HCT116 (cell line): ENCODE results near the gene HESX1. TPM values are rescaled to one million over a fixed set of nuclear protein-coding genes. Genes with fewer than 3 reads are reported as not detected.

ENCODE experiments used
- ATAC-seq: fragments of 200-7000 bp; cut with Tn5 transposase; 2 replicates; pipeline ENCODE4 v1.9.1; 2020; ENCODE audit warnings: mild to moderate bottlenecking, moderate library complexity
- BruUV-seq: library from RNA; stranded (reverse); fragments of 400-500 nt; replicated peaks from 2 replicates; lab custom pipeline; 2021; lab: Mats Ljungman, UMichigan
- CTCF ChIA-PET: fragments of 300-600 bp; sonication (Branson Sonifier 250); formaldehyde crosslinking; loops from one replicate; lab custom pipeline; 2021; ENCODE audit warnings: antibody characterized with exemption; lab: Charles Lee
- POLR2A ChIA-PET: fragments of 300-600, 350-600 bp; sonication (Branson Sonifier 250); formaldehyde crosslinking; loops from one replicate; lab custom pipeline; 2021; ENCODE audit warnings: antibody characterized with exemption; lab: Charles Lee
- RAD21 ChIA-PET, 2 experiments: fragments of 300-600 bp; sonication (Branson Sonifier 250); formaldehyde crosslinking; loops; one replicate each; lab custom pipeline; 2023; ENCODE audit warnings: low total read pairs in 2 of 2; ENCODE audit not compliant: uncharacterized antibody in 2 of 2, unreplicated experiment in 2 of 2, low non-redundant PET in 1 of 2; lab: Charles Lee
- DNase-seq: peaks from one replicate; pipeline ENCODE4 v3.0.0-alpha.2; 2010; ENCODE audit warnings: low read depth, low spot score
- H2AFZ ChIP-seq: fragments of 200-600 bp; shearing (Covaris generic), sonication (generic); 2 replicates; pipeline ENCODE4 v1.6.1; 2017; ENCODE audit warnings: low read depth, mixed run types, mixed read lengths, antibody characterized with exemption, low read length; ENCODE audit not compliant: poor library complexity, severe bottlenecking
- H3K27ac ChIP-seq: 2 replicates; pipeline ENCODE4 v1.5.1; 2012; ENCODE audit warnings: low read depth, low read length
- H3K27me3 ChIP-seq: fragments of 200-600 bp; sonication (generic); 2 replicates; pipeline ENCODE4 v1.6.1; 2016; ENCODE audit warnings: mixed run types, low read length, mixed read lengths; ENCODE audit not compliant: insufficient read depth
- H3K36me3 ChIP-seq, 2 experiments: fragments of 200-500 bp in 1 of 2; fragments of 200-600 bp in 1 of 2; sonication (Bioruptor generic) in 1 of 2; sonication (generic) in 1 of 2; 2 replicates each; pipeline versions ENCODE4 v1.5.1 to v1.6.1; 2014 to 2016; ENCODE audit warnings: low read length in 2 of 2, inconsistent platforms in 1 of 2, mixed read lengths in 1 of 2, mixed run types in 1 of 2; ENCODE audit not compliant: insufficient read depth in 2 of 2, control insufficient read depth in 1 of 2
- H3K4me1 ChIP-seq, 2 experiments: fragments of 200-600 bp in 1 of 2; sonication (generic) in 1 of 2; 2 replicates each; pipeline versions ENCODE4 v1.5.1 to v1.6.1; 2012 to 2017; ENCODE audit warnings: low read length in 2 of 2, inconsistent platforms in 1 of 2, mild to moderate bottlenecking in 1 of 2, mixed read lengths in 1 of 2, mixed run types in 1 of 2, moderate library complexity in 1 of 2; ENCODE audit not compliant: insufficient read depth in 2 of 2, control insufficient read depth in 1 of 2
- H3K4me2 ChIP-seq: fragments of 200-600 bp; sonication (generic); 2 replicates; pipeline ENCODE4 v1.6.1; 2017; ENCODE audit warnings: mixed run types, low read length, mixed read lengths
- H3K4me3 ChIP-seq, 2 experiments: fragments of 200-600 bp in 1 of 2; sonication (generic) in 1 of 2; replicated peaks in 1 of 2; 2 replicates each; pipeline ENCODE4 v1.5.1; 2011 to 2016; ENCODE audit warnings: low read length in 2 of 2, control low read depth in 1 of 2, low read depth in 1 of 2, mild to moderate bottlenecking in 1 of 2, mixed read lengths in 1 of 2, mixed run types in 1 of 2
- H3K79me2 ChIP-seq: fragments of 200-600 bp; sonication (generic); 2 replicates; pipeline ENCODE4 v1.6.1; 2017; ENCODE audit warnings: mild to moderate bottlenecking, mixed run types, low read length, moderate library complexity, mixed read lengths; ENCODE audit not compliant: insufficient read depth
- H3K9ac ChIP-seq: fragments of 200-600 bp; sonication (generic); 2 replicates; pipeline ENCODE4 v1.6.1; 2016; ENCODE audit warnings: low read length, mixed read lengths
- H3K9me2 ChIP-seq: fragments of 200-600 bp; sonication (generic), shearing (Covaris generic); 2 replicates; pipeline ENCODE4 v1.6.1; 2017; ENCODE audit warnings: mixed run types, mild to moderate bottlenecking, moderate library complexity; ENCODE audit not compliant: insufficient read depth
- H3K9me3 ChIP-seq, 2 experiments: fragments of 200-500 bp in 1 of 2; fragments of 200-600 bp in 1 of 2; sonication (Bioruptor generic) in 1 of 2; sonication (generic) in 1 of 2; 2 replicates each; pipeline ENCODE4 v1.6.1; 2014 to 2017; ENCODE audit warnings: low read length in 2 of 2, mixed read lengths in 2 of 2, inconsistent platforms in 1 of 2, low read depth in 1 of 2, mild to moderate bottlenecking in 1 of 2, mixed run types in 1 of 2, moderate library complexity in 1 of 2; ENCODE audit not compliant: control insufficient read depth in 1 of 2, insufficient read depth in 1 of 2
- H4K20me1 ChIP-seq: fragments of 200-600 bp; sonication (generic), shearing (Covaris generic); 2 replicates; pipeline ENCODE4 v1.6.1; 2017; ENCODE audit warnings: mixed run types, mild to moderate bottlenecking, moderate library complexity; ENCODE audit not compliant: insufficient read depth
- EZH2 ChIP-seq: fragments of 200-600 bp; sonication (generic); IDR thresholded peaks from 2 replicates; pipeline ENCODE4 v1.6.1; 2017; ENCODE audit warnings: antibody characterized with exemption, mixed run types
- POLR2AphosphoS5 ChIP-seq: IDR thresholded peaks from 2 replicates; pipeline ENCODE4 v1.6.1; 2011; ENCODE audit warnings: mild to moderate bottlenecking, low read depth, low read length, moderate library complexity
- intact Hi-C: fragments of 100-400 bp; cut with micrococcal nuclease; formaldehyde crosslinking; loops from 2 replicates; pipeline ENCODE4 v1.10.0; 2022
- total RNA-seq: library from RNA; stranded (reverse); gene quantifications from one replicate; pipeline ENCODE4 v1.2.1, GENCODE V29; 2021; ENCODE audit not compliant: unreplicated experiment
- TF ChIP-seq, protein P1 (sequence below): IDR thresholded peaks from 2 replicates; pipeline ENCODE4 v1.6.1; 2012; ENCODE audit warnings: low read depth
- TF ChIP-seq, protein P2 (sequence below), 3 experiments: fragments of 200-600 bp in 1 of 3; sonication (generic) in 1 of 3; IDR thresholded peaks in 2 of 3; conservative IDR thresholded peaks in 1 of 3; 2 replicates each; pipeline ENCODE4 v1.5.1; 2012 to 2017; ENCODE audit warnings: low read depth in 2 of 3, low read length in 2 of 3, antibody characterized with exemption in 1 of 3, borderline replicate concordance in 1 of 3, control low read depth in 1 of 3, mild to moderate bottlenecking in 1 of 3, mixed read lengths in 1 of 3, mixed run types in 1 of 3, moderate library complexity in 1 of 3; ENCODE audit not compliant: insufficient read depth in 1 of 3

The HESX1 gene
- total RNA-seq, 1 experiment from 2014 or later: 2.1 TPM

DNA sequence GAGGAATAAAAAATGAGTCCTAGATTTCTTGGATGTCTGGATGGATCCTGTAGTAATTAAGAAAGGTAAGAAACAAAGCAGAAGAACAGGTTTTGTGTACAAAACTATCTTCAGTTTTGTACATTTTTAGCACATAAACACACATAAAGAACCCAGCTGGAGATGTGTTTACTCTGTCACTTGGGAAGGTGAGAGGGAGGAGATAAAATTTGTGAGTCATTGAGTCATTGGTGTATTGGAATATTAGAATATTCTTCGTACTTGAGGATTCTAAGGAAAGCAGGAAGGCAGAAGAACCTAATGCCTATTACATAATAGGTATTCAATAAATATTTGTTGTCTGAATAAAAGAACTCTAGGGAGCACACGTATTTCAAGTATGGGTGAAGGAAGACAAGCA is 45.2 kb upstream of the HESX1 start:
- no peaks in the 10 kb centered on the region for H3K9me2 ChIP-seq
- POLR2A ChIA-PET: no interaction called here
- H3K4me3 ChIP-seq: no peak overlapping the region
- H3K9ac ChIP-seq: no peak overlapping the region
- intact Hi-C loops: no loop called here
- no peaks in the 10 kb centered on the region for H3K79me2 ChIP-seq
- no peaks in the 10 kb centered on the region for H3K27me3 ChIP-seq
- RAD21 ChIA-PET: no interaction called here
- CTCF ChIA-PET: no interaction called here
- no peaks in the 10 kb centered on the region for H3K4me1 ChIP-seq
- H4K20me1 ChIP-seq: no peaks in the 10 kb centered on the region
- no TSS peak for BruUV-seq
- no peak overlapping the region for H3K4me2 ChIP-seq
- H3K36me3 ChIP-seq: peaks cover 18 to 37% of the 10 kb centered on the region in 2 experiments
- H3K9me3 ChIP-seq: no peaks in the 10 kb centered on the region
- H3K27ac ChIP-seq: no peak overlapping the region
- ATAC-seq: no peak
- DNase-seq: no peak
- no peak overlapping the region for H2AFZ ChIP-seq
- TF ChIP-seq EZH2 (no peak), POLR2AphosphoS5 (no peak)
- TF ChIP-seq, protein P1, sequence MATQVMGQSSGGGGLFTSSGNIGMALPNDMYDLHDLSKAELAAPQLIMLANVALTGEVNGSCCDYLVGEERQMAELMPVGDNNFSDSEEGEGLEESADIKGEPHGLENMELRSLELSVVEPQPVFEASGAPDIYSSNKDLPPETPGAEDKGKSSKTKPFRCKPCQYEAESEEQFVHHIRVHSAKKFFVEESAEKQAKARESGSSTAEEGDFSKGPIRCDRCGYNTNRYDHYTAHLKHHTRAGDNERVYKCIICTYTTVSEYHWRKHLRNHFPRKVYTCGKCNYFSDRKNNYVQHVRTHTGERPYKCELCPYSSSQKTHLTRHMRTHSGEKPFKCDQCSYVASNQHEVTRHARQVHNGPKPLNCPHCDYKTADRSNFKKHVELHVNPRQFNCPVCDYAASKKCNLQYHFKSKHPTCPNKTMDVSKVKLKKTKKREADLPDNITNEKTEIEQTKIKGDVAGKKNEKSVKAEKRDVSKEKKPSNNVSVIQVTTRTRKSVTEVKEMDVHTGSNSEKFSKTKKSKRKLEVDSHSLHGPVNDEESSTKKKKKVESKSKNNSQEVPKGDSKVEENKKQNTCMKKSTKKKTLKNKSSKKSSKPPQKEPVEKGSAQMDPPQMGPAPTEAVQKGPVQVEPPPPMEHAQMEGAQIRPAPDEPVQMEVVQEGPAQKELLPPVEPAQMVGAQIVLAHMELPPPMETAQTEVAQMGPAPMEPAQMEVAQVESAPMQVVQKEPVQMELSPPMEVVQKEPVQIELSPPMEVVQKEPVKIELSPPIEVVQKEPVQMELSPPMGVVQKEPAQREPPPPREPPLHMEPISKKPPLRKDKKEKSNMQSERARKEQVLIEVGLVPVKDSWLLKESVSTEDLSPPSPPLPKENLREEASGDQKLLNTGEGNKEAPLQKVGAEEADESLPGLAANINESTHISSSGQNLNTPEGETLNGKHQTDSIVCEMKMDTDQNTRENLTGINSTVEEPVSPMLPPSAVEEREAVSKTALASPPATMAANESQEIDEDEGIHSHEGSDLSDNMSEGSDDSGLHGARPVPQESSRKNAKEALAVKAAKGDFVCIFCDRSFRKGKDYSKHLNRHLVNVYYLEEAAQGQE: no peak
- TF ChIP-seq, protein P2, sequence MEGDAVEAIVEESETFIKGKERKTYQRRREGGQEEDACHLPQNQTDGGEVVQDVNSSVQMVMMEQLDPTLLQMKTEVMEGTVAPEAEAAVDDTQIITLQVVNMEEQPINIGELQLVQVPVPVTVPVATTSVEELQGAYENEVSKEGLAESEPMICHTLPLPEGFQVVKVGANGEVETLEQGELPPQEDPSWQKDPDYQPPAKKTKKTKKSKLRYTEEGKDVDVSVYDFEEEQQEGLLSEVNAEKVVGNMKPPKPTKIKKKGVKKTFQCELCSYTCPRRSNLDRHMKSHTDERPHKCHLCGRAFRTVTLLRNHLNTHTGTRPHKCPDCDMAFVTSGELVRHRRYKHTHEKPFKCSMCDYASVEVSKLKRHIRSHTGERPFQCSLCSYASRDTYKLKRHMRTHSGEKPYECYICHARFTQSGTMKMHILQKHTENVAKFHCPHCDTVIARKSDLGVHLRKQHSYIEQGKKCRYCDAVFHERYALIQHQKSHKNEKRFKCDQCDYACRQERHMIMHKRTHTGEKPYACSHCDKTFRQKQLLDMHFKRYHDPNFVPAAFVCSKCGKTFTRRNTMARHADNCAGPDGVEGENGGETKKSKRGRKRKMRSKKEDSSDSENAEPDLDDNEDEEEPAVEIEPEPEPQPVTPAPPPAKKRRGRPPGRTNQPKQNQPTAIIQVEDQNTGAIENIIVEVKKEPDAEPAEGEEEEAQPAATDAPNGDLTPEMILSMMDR (IDR thresholded peaks at IDR 0.05 in 2 of 3, conservative IDR thresholded peaks at IDR 0.05 in 1 of 3; ENCODE audit: borderline replicate concordance in 1 of 3, insufficient read depth in 1 of 3, low read depth in 2 of 3, low read length in 2 of 3): no peak
- TF ChIP-seq, all 23 proteins: peak for 0
